Effector memory CD4-positive, alpha-beta T cell (primary cell): Measurements from ENCODE around the gene EWSR1.

Experiments
- DNase-seq, 3 donors: peaks; one replicate each; pipeline ENCODE4 v3.0.0-alpha.2; 2020
- H3K27ac ChIP-seq: 2 replicates; pipeline ENCODE4 v1.7.0; 2013; ENCODE audit warnings: mild to moderate bottlenecking, low read length, moderate library complexity; ENCODE audit not compliant: insufficient read depth, poor library complexity, severe bottlenecking
- H3K27me3 ChIP-seq: replicated peaks from 2 replicates; pipeline ENCODE4 v1.7.0; 2013; ENCODE audit warnings: mild to moderate bottlenecking, low read length; ENCODE audit not compliant: insufficient read depth, control insufficient read depth, poor library complexity, severe bottlenecking
- H3K36me3 ChIP-seq: 2 replicates; pipeline ENCODE4 v1.7.0; 2013; ENCODE audit warnings: mild to moderate bottlenecking, low read length, moderate library complexity; ENCODE audit not compliant: control insufficient read depth, insufficient read depth
- H3K4me1 ChIP-seq: 2 replicates; pipeline ENCODE4 v1.7.0; 2013; ENCODE audit warnings: low read length, mild to moderate bottlenecking; ENCODE audit not compliant: control insufficient read depth, insufficient read depth, poor library complexity, severe bottlenecking
- H3K4me3 ChIP-seq: 2 replicates; pipeline ENCODE4 v1.7.0; 2013; ENCODE audit warnings: low read length, low read depth, mild to moderate bottlenecking; ENCODE audit not compliant: insufficient read depth, poor library complexity, severe bottlenecking
- H3K9me3 ChIP-seq: 2 replicates; pipeline ENCODE4 v1.7.0; 2013; ENCODE audit warnings: mild to moderate bottlenecking, low read length, moderate library complexity; ENCODE audit not compliant: control insufficient read depth

Gene EWSR1

GRCh38 chr22:29305836-29306174 lies 37.7 kb downstream of the EWSR1 start:
- Histone ChIP-seq H3K4me3 (peak overlapping the region; percentile 73), H3K27ac (no peak overlapping the region), H3K36me3 (no peaks in the 10 kb centered on the region), H3K27me3 (no peaks in the 10 kb centered on the region), H3K4me1 (peaks cover 25% of the 10 kb centered on the region), H3K9me3 (no peaks in the 10 kb centered on the region)
- no peak for DNase-seq

- H3K4me3 ChIP-seq: peak within 1 kb of the TSS; percentile 73
- H3K27me3 ChIP-seq: no peaks in the 10 kb centered on the region
- no peaks in the 10 kb centered on the region for H3K36me3 ChIP-seq
- no peaks in the 10 kb centered on the region for H3K9me3 ChIP-seq
- peak in 1 of 3 donors; percentile 13 for DNase-seq
- peaks cover 30% of the 10 kb centered on the region for H3K4me1 ChIP-seq
- peak within 1 kb of the TSS; percentile 21 for H3K27ac ChIP-seq
Measured at GRCh38 chr22:29306175-29306834, 38.2 kb downstream of the EWSR1 start, which contains the start of gene GAS2L1. Gene GAS2L1 (plus strand): TSS chr22:29306650. CDS start chr22:29308106, 1,456 bp downstream.

- Histone ChIP-seq H3K36me3 (no peaks in the 10 kb centered on the region), H3K27ac (peak overlapping the region; percentile 21), H3K4me3 (peak overlapping the region; percentile 73), H3K27me3 (no peaks in the 10 kb centered on the region), H3K4me1 (peaks cover 31% of the 10 kb centered on the region), H3K9me3 (no peaks in the 10 kb centered on the region)
- peak in 2 of 3 donors; percentile 15 to 19 for DNase-seq
Measured at GRCh38 chr22:29306835-29307595, 38.9 kb downstream of the EWSR1 start.

GRCh38 chr22:29307596-29308147 lies 39.6 kb downstream of the EWSR1 start:
- Histone ChIP-seq H3K4me1 (peaks cover 31% of the 10 kb centered on the region), H3K4me3 (no peak overlapping the region), H3K9me3 (no peaks in the 10 kb centered on the region), H3K27ac (no peak overlapping the region), H3K27me3 (peaks cover under 1% of the 10 kb centered on the region), H3K36me3 (no peaks in the 10 kb centered on the region)
- DNase-seq: no peak

- H3K4me3 ChIP-seq: no peak overlapping the region
- H3K27ac ChIP-seq: no peak overlapping the region
- peaks cover 31% of the 10 kb centered on the region for H3K4me1 ChIP-seq
Measured at GRCh38 chr22:29308148-29308790, 40.2 kb downstream of the EWSR1 start.

GRCh38 chr22:29308791-29309262 lies 40.8 kb downstream of the EWSR1 start:
- Histone ChIP-seq H3K27ac (no peak overlapping the region), H3K4me1 (peaks cover 32% of the 10 kb centered on the region), H3K27me3 (peaks cover 12% of the 10 kb centered on the region), H3K4me3 (no peak overlapping the region), H3K36me3 (no peaks in the 10 kb centered on the region), H3K9me3 (no peaks in the 10 kb centered on the region)
- no peak for DNase-seq

More at GRCh38 chr22:29308148-29308790, 40.2 kb downstream of the EWSR1 start:
- Histone ChIP-seq H3K36me3 (no peaks in the 10 kb centered on the region), H3K27me3 (peaks cover 6% of the 10 kb centered on the region), H3K9me3 (no peaks in the 10 kb centered on the region)
- no peak for DNase-seq

- Histone ChIP-seq H3K27ac (no peak overlapping the region), H3K36me3 (no peaks in the 10 kb centered on the region), H3K27me3 (peaks cover 16% of the 10 kb centered on the region), H3K9me3 (no peaks in the 10 kb centered on the region), H3K4me1 (peaks cover 39% of the 10 kb centered on the region), H3K4me3 (no peak overlapping the region)
- DNase-seq: no peak
Measured at GRCh38 chr22:29309332-29310064, 41.4 kb downstream of the EWSR1 start.

GRCh38 chr22:29310065-29310862 lies 42.2 kb downstream of the EWSR1 start:
- Histone ChIP-seq H3K4me1 (peaks cover 43% of the 10 kb centered on the region), H3K36me3 (no peaks in the 10 kb centered on the region), H3K27me3 (peaks cover 16% of the 10 kb centered on the region), H3K9me3 (no peaks in the 10 kb centered on the region), H3K4me3 (no peak overlapping the region), H3K27ac (no peak overlapping the region)
- DNase-seq: no peak

GRCh38 chr22:29310863-29311339 lies 42.8 kb downstream of the EWSR1 start:
- Histone ChIP-seq H3K27ac (no peak overlapping the region), H3K9me3 (no peaks in the 10 kb centered on the region), H3K27me3 (peaks cover 16% of the 10 kb centered on the region), H3K4me1 (peaks cover 45% of the 10 kb centered on the region), H3K4me3 (no peak overlapping the region), H3K36me3 (no peaks in the 10 kb centered on the region)
- peak; percentile 32 to 36 (median 33) for DNase-seq
